Psoas muscle (tissue), 8 donors: ENCODE results near the gene PRAMEF5. TPM values are rescaled to one million over a fixed set of nuclear protein-coding genes. Genes with fewer than 3 reads are reported as not detected.
"Not testable (repeated sequence)": the region's sequence is repeated elsewhere in the genome, so short reads cannot be mapped to it uniquely, and the experiment has no call there.

Experiments
- ATAC-seq, 4 donors: fragments of 200-7000 bp; cut with Tn5 transposase; one replicate each; pipeline ENCODE4 v1.9.1; 2020; ENCODE audit warnings: moderate library complexity in 3 of 4, mild to moderate bottlenecking in 2 of 4
- DNase-seq, 2 donors: peaks; one replicate each; pipeline ENCODE4 v3.0.0-alpha.2; 2020
- H3K27ac ChIP-seq: fragments of 200-600 bp; one replicate; pipeline ENCODE4 v1.8.0; 2022
- H3K27me3 ChIP-seq, 3 donors: fragments of 200-600 bp in 1 of 3; one replicate each; pipeline versions ENCODE4 v1.6.1 to v1.8.0; 2013 to 2022; ENCODE audit warnings: low read length in 2 of 3, mild to moderate bottlenecking in 2 of 3, moderate library complexity in 1 of 3; ENCODE audit not compliant: insufficient read depth in 3 of 3
- H3K36me3 ChIP-seq, 2 donors: fragments of 200-600 bp in 1 of 2; one replicate each; pipeline versions ENCODE4 v1.6.1 to v1.8.0; 2013 to 2022; ENCODE audit warnings: low read depth in 1 of 2, mild to moderate bottlenecking in 1 of 2, moderate library complexity in 1 of 2; ENCODE audit not compliant: insufficient read depth in 1 of 2
- H3K4me1 ChIP-seq: fragments of 200-600 bp; one replicate; pipeline ENCODE4 v1.8.0; 2022
- H3K4me3 ChIP-seq: fragments of 200-600 bp; one replicate; pipeline ENCODE4 v1.8.0; 2022; ENCODE audit warnings: mild to moderate bottlenecking
- H3K9me3 ChIP-seq: fragments of 200-600 bp; one replicate; pipeline ENCODE4 v1.8.0; 2022
- WGBS, 3 donors: extraction: QIAGEN DNeasy Blood & Tissue Kit; methylation state at CpG; one replicate each; pipeline versions ENCODE4 v1.1.6 to v1.1.7; 2013; 5-methylcytosine and 5-hydroxymethylcytosine counted together
- intact Hi-C, 2 donors: fragments of 100-400 bp; cut with DNase I; formaldehyde crosslinking; loops; one replicate each; pipeline versions ENCODE4 v1.11.0 to v1.14.2; 2022
- polyA plus RNA-seq, 3 donors: library from polyadenylated mRNA; stranded (reverse); fragments of 200-250 nt; gene quantifications; one replicate each; pipeline ENCODE4 v1.2.3, GENCODE V29; 2013
- total RNA-seq, 4 donors: library from RNA; stranded (reverse); fragmentation: NEBNext Ultra II Directional in 2 of 4; extraction: Animal tissue kit (Norgen Biotek cat#: 25700) in 2 of 4; gene quantifications; one replicate each; pipeline versions ENCODE4 v1.2.1 to v1.2.4, GENCODE V29; 2021 to 2023
- TF ChIP-seq, protein P1 (sequence below): fragments of 200-600 bp; IDR thresholded peaks from one replicate; pipeline ENCODE4 v1.8.0; 2022; ENCODE audit warnings: antibody characterized with exemption
- donor health status: healthy with polysubstance abuse.
- donor health status: DM: no; HTN: no; CAD: no; lungs with moderate emphysema.
- donor health status: Bipolar disorder and iron deficiency.
- donor health status: healthy.
- donor health status: DM: yes; HTN: yes; CAD: no.
- donor health status: DM: no; HTN: no; CAD: no.
- donor health status: DM: no; HTN: no; CAD: no.
- donor health status: DM: yes; HTN: yes; CAD: no.

PRAMEF5 gene
- total and polyA plus RNA-seq, 7 donors: not detected

DNA sequence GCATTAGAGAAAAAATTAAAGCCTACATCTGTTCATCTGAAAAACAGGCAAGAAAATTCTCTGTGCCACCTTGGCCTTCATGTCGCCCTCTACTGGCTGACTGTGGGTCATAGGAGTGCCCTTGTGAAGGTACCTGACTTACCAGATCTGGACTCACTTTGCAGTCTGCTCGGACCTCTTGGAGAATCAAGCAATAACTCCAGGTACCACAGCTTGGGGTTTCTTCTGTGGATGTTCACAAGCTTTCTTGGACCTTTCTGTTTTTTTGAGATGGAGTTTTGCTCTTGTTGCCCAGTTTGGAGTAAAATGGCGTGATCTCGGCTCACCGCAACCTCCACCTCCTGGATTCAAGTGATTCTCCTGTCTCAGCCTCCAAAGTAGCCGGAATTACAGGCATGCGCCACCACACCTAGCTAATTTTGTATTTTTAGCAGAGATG lies 25.6 kb upstream of the PRAMEF5 start:
- peaks cover 0 to 6% (median 2%) of the 10 kb centered on the region in 3 donors for H3K27me3 ChIP-seq
- no peak overlapping the region for H3K27ac ChIP-seq
- TF ChIP-seq, protein P1, sequence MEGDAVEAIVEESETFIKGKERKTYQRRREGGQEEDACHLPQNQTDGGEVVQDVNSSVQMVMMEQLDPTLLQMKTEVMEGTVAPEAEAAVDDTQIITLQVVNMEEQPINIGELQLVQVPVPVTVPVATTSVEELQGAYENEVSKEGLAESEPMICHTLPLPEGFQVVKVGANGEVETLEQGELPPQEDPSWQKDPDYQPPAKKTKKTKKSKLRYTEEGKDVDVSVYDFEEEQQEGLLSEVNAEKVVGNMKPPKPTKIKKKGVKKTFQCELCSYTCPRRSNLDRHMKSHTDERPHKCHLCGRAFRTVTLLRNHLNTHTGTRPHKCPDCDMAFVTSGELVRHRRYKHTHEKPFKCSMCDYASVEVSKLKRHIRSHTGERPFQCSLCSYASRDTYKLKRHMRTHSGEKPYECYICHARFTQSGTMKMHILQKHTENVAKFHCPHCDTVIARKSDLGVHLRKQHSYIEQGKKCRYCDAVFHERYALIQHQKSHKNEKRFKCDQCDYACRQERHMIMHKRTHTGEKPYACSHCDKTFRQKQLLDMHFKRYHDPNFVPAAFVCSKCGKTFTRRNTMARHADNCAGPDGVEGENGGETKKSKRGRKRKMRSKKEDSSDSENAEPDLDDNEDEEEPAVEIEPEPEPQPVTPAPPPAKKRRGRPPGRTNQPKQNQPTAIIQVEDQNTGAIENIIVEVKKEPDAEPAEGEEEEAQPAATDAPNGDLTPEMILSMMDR: peak; percentile 17
- H3K4me3 ChIP-seq: no peak overlapping the region
- 68 to 74% (median 73%) methylated on average over 7 of the region's 7 CpGs for WGBS, 3 donors
- no peaks in the 10 kb centered on the region for H3K36me3 ChIP-seq
- no peak for ATAC-seq
- H3K4me1 ChIP-seq: no peaks in the 10 kb centered on the region
- intact Hi-C loops: no loop called here
- H3K9me3 ChIP-seq: no peaks in the 10 kb centered on the region
- peak in 1 of 2 donors; percentile 26 for DNase-seq

GRCh38 chr1:13230096-13230495 lies 23.9 kb upstream of the PRAMEF5 start:
- DNase-seq, H3K27me3 ChIP-seq, H3K4me3 ChIP-seq, H3K27ac ChIP-seq, ATAC-seq, H3K4me1 ChIP-seq, H3K9me3 ChIP-seq, H3K36me3 ChIP-seq, intact Hi-C loops: not testable (repeated sequence)
- WGBS, 3 donors: 76 to 77% (median 76%) methylated on average over 5 of the region's 5 CpGs

- intact Hi-C loops, H3K27me3 ChIP-seq, H3K4me1 ChIP-seq, ATAC-seq, H3K9me3 ChIP-seq, H3K36me3 ChIP-seq, H3K4me3 ChIP-seq, H3K27ac ChIP-seq: not testable (repeated sequence)
- 70 to 78% (median 74%) methylated on average over 2 of the region's 2 CpGs for WGBS, 3 donors
- peak in 1 of 2 donors; percentile 34 for DNase-seq
These were observed 23.4 kb upstream of the PRAMEF5 start for GRCh38 chr1:13230601-13231000.

DNA sequence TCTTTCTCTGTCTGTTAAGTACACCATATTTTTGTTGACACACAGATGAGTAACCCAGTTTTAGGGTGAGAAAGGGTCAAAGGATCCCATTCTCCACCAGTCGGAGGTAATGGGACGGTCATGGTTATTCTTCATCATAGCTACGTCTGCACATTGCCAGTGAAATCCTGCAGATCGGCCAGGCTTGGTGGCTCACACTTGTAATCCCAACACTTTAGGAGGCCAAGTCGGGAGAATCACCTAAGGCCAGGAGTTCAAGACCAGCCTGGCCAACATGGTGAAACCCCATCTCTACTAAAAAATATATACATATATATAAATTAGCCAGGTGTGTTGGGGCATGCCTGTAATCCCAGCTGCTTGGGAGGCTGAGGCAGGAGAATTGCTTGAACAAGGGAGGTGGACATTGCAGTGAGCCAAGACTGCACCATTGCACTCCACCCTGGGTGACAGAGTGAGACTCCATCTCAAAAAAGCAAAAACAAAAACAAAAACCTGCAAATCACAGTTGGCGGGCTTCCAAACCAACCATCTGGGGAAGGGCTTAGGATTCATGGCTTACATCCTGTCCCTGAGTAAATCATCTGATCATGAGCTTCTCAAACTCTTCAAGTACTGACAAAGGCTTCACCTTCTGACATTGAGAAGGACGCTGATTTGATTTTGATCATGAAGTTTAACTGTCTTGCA lies 22.8 kb upstream of the PRAMEF5 start:
- 72 to 77% (median 75%) methylated on average over 7 of the region's 7 CpGs for WGBS, 3 donors
- intact Hi-C loops, H3K36me3 ChIP-seq, H3K27ac ChIP-seq, H3K4me3 ChIP-seq, ATAC-seq, H3K4me1 ChIP-seq, H3K27me3 ChIP-seq, H3K9me3 ChIP-seq: not testable (repeated sequence)
- DNase-seq: peak in 1 of 2 donors; percentile 8

DNA sequence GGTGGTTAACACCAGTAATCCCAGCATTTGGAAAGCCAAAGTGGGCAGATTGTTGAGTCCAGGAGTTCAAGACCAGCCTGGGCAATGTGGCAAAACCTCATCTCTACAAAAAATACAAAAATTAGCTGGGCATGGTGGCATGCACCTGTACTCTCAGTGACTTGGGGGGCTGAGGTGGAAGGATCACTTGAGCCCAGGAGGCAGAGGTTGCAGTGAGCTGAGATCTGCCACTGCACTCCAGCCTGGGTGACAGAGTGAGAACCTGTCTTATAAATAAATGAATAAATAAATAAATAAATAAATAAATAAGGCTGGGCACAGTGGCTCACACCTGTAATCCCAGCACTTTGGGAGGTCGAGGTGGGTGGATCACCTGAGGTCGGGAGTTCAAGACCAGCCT lies 21.9 kb upstream of the PRAMEF5 start:
- H3K9me3 ChIP-seq, DNase-seq, H3K27me3 ChIP-seq, H3K4me3 ChIP-seq, intact Hi-C loops, H3K36me3 ChIP-seq, H3K27ac ChIP-seq, ATAC-seq, H3K4me1 ChIP-seq: not testable (repeated sequence)
- 59 to 76% (median 63%) methylated on average over 2 of the region's 2 CpGs for WGBS, 3 donors

- H3K36me3 ChIP-seq, intact Hi-C loops, H3K27ac ChIP-seq, H3K9me3 ChIP-seq, H3K27me3 ChIP-seq, H3K4me1 ChIP-seq, H3K4me3 ChIP-seq: not testable (repeated sequence)
- DNase-seq (peak in 1 of 2 donors; percentile 16), ATAC-seq (peak; percentile 40 to 64 (median 50))
- 25 to 51% (median 30%) methylated on average over 1 of the region's 1 CpG for WGBS, 3 donors
These were observed 19.9 kb upstream of the PRAMEF5 start for GRCh38 chr1:13234057-13234456.

DNA sequence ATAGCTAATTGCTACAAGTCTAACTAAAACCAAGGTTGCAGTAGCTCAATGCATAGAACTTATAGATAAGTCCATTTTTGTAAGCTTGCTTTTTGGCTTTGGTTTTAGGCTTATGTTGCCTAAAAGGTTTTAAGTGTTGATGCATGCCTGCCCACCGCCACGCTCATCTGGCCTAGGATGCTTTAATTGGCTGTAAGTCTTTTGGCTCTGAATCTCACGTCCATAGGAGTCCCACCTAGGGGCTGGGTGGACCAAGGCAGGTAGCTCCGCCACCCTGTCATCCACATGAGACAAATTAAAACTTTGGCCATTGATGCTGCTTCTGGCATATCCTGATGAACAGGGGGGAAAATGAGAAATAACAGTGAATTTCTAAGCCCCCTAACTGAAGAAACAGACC lies 16.4 kb upstream of the PRAMEF5 start:
- 73% methylated on average over 4 of the region's 4 CpGs for WGBS, 3 donors

DNA sequence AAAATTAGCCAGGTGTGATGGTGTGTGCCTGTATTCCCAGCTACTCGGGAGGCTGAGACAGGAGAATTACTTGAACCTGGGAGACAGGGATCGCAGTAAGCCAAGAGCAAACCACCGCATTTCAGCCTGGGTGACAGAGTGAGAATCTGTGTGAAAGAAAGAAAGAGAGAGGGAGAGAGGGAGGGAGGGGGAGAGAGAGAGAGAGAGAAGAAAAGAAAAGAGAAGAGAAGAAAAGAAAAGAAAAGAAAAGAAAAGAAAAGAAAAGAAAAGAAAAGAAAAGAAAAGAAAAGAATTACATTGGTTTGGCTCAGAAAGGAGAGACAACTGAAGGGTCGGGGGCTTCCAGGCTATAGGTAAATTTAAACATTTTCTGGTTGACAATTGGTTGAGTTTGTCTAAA lies 14.4 kb upstream of the PRAMEF5 start:
- intact Hi-C loops, H3K9me3 ChIP-seq, H3K27ac ChIP-seq, DNase-seq, H3K4me1 ChIP-seq, H3K36me3 ChIP-seq, H3K27me3 ChIP-seq, H3K4me3 ChIP-seq, ATAC-seq: not testable (repeated sequence)
- WGBS, 3 donors: 87 to 91% (median 88%) methylated on average over 4 of the region's 4 CpGs

More for the DNA sequence above, 16.4 kb upstream of the PRAMEF5 start:
- H3K27ac ChIP-seq, H3K4me1 ChIP-seq, H3K36me3 ChIP-seq, ATAC-seq, H3K27me3 ChIP-seq, H3K4me3 ChIP-seq, H3K9me3 ChIP-seq, intact Hi-C loops: not testable (repeated sequence)
- DNase-seq: peak in 1 of 2 donors; percentile 28

- H3K4me1 ChIP-seq, H3K36me3 ChIP-seq, DNase-seq, H3K9me3 ChIP-seq, H3K4me3 ChIP-seq, ATAC-seq, H3K27ac ChIP-seq, intact Hi-C loops, H3K27me3 ChIP-seq: not testable (repeated sequence)
- 83 to 85% (median 84%) methylated on average over 9 of the region's 9 CpGs for WGBS, 3 donors
These were observed 10.3 kb upstream of the PRAMEF5 start for GRCh38 chr1:13243536-13244263.

DNA sequence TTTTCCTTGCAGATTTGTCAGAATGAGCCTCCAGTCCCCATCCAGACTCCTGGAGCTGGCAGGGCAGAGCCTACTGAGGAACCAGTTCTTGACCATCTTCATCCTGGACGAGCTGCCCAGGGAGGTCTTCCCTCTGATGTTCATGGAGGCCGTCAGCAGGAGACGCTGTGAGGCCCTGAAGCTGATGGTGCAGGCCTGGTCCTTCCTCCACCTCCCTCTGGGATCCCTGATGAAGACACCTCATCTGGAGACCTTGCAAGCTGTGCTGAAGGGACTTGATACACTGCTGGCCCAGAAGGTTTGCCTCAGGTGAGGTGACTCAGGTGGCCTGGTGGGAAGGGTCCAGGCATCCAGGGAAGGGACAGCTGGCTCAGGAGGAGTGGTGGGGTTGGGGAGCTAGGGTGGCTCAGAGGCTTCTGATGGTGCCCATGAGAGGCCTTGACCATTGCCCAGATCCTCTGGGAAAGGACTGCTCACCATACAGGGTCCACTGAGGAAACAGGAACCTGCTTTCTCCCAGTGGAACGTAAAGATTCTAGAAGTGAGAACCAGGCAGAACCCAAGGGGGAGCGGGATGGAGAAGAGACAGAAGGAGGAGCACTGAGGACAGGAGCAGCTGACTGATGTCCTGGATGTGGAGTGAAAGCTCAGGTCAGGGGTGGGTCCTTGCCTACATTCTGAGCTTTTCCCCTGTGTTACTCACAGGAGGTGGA lies 8.0 kb upstream of the PRAMEF5 start:
- ATAC-seq, H3K36me3 ChIP-seq, DNase-seq, H3K4me3 ChIP-seq, H3K27ac ChIP-seq, intact Hi-C loops, H3K9me3 ChIP-seq, H3K27me3 ChIP-seq, H3K4me1 ChIP-seq: not testable (repeated sequence)
- WGBS, 3 donors: 65 to 79% (median 73%) methylated on average over 5 of the region's 5 CpGs
